T-helper 1 cell (primary cell): Measurements from ENCODE around the gene IL16.
"Not testable (repeated sequence)": the region's sequence is repeated elsewhere in the genome, so short reads cannot be mapped to it uniquely, and the experiment has no call there.

Experiments
- DNase-seq, 5 donors: peaks; one replicate each; pipeline ENCODE4 v3.0.0-alpha.2; 2012 to 2020
- total RNA-seq, 4 donors: gene quantifications; one replicate each; lab custom pipeline; 2026; lab: John Stamatoyannopoulos, UW

IL16 gene
- total RNA-seq, result 162 to 356 (median 281) reads per million in 4 donors

GRCh38 chr15:81196576-81197254 is at the start of gene IL16:
TSS of gene IL16 (plus strand) at chr15:81196879. CDS start at chr15:81225400, 28,521 bp downstream.
- no peak for DNase-seq

GRCh38 chr15:81151389-81151788 is 45.3 kb upstream of the IL16 start:
- no peak for DNase-seq

- no peak for DNase-seq
Measured at GRCh38 chr15:81152339-81152738, 44.3 kb upstream of the IL16 start.

GRCh38 chr15:81152799-81153198 is 43.9 kb upstream of the IL16 start:
- no peak for DNase-seq

- peak in 2 of 5 donors; percentile 2 to 35 for DNase-seq
Measured at GRCh38 chr15:81155375-81156218, 41.1 kb upstream of the IL16 start.

- no peak for DNase-seq
Measured at GRCh38 chr15:81156324-81156723, 40.4 kb upstream of the IL16 start.

- DNase-seq, result no peak
Measured at GRCh38 chr15:81157195-81157938, 39.3 kb upstream of the IL16 start.

GRCh38 chr15:81157939-81158223 is 38.8 kb upstream of the IL16 start:
- DNase-seq, result no peak

- not testable (repeated sequence) for DNase-seq
Measured at GRCh38 chr15:81158561-81158960, 38.1 kb upstream of the IL16 start.

- no peak for DNase-seq
Measured at GRCh38 chr15:81160312-81161159, 36.1 kb upstream of the IL16 start.

GRCh38 chr15:81161160-81161673 is 35.5 kb upstream of the IL16 start:
- no peak for DNase-seq

GRCh38 chr15:81161851-81162250 is 34.8 kb upstream of the IL16 start:
- DNase-seq, result no peak

GRCh38 chr15:81163961-81164800 is 32.5 kb upstream of the IL16 start:
- DNase-seq, result peak in 1 of 5 donors; percentile 13

- DNase-seq, result no peak
Measured at GRCh38 chr15:81165535-81165934, 31.1 kb upstream of the IL16 start.

- no peak for DNase-seq
Measured at GRCh38 chr15:81166636-81167305, 29.9 kb upstream of the IL16 start.

GRCh38 chr15:81168131-81168526 is 28.6 kb upstream of the IL16 start:
- DNase-seq, result no peak

- no peak for DNase-seq
Measured at GRCh38 chr15:81168644-81169043, 28.0 kb upstream of the IL16 start.

GRCh38 chr15:81170511-81170910 is 26.2 kb upstream of the IL16 start:
- no peak for DNase-seq

GRCh38 chr15:81171286-81171685 is 25.4 kb upstream of the IL16 start:
- no peak for DNase-seq

GRCh38 chr15:81174125-81174791 is 22.4 kb upstream of the IL16 start:
- DNase-seq, result no peak
